ENCODE data around the gene DAB2.
A peak's percentile ranks its signal among the peaks of the same experiment; 100 is the strongest.

The DAB2 gene

DNA sequence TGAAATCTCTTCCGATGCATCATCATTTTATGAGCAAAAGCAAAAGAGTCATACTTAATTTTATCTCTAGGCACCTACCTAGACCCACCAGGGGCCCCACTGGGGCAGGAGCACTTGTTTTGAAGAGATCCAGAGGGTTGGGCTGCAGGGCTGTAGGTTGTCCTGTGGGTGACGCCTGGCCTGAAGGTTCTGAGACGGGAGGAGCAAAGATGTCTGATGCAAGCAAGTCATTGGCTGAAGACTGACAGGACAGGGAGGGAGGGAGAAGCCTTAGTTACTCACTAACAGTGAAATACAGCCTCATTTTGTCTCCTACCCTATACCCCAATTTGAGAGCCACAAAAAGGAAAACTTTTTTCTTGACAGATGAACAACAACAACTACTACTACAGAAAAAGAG lies 43.4 kb downstream of the DAB2 start:
- DNase-seq (ENCODE audit: low spot score): no peak

DNA sequence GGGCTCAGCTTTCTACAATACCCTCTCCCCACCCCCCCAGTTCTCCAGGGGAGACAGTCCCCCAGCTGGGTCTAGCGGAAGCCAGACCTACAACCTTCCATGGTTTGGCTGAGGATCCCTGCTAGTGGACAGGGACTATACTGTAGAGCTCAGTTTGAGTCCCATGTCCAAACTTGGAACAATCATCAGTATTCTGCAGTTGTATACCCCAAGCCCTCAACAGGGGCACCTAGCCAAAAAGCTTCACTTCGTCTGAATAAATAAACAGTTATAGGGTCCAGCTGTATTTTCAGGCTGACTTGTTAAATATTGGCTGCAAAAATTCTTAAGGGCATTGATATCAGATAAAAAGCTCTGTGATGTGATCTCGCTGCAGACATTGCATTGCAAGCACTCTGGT lies 45.1 kb downstream of the DAB2 start:
- no peak for DNase-seq (ENCODE audit: low spot score)

DNA sequence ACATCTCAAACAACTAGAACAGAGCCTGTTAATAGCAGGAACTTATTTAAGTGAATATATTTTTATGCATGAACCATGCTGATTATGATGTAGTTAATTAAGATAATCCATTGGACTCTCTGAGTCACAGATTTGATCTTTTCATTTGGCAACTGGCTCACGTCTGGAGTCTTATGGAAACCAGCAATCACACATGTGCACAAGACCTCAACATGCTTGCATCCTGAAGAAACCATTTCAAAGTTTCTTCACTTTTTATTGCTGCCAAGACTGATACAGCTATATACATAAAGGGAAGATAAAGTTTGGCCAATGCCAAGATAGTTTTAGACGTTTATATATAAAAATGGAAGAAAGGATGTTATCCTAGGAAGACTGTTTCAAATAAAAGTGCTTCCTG lies 47.2 kb downstream of the DAB2 start:
- no peak for DNase-seq (ENCODE audit: low spot score)

DNA sequence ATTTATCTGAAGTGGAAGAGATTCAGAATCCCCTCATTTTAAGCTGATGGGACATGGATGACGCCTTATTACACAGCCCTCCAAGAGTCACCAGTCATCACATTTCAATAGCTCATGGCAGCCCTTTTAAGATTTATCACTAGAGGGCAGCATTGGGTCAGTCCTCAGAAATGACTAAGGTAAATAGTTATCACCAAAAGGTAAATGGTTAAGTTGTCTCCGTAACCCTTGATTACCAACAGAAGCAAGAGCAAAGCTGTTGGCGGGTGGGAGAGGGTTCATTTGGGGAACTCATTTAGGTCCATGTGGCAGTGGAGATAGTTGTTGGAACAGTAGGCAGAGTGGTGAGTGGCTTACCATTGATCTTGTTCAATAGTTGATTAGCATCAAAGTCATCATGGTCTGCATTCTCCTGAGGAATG lies 48.5 kb downstream of the DAB2 start:
- peak; percentile 58 for DNase-seq (ENCODE audit: low spot score)

DNA sequence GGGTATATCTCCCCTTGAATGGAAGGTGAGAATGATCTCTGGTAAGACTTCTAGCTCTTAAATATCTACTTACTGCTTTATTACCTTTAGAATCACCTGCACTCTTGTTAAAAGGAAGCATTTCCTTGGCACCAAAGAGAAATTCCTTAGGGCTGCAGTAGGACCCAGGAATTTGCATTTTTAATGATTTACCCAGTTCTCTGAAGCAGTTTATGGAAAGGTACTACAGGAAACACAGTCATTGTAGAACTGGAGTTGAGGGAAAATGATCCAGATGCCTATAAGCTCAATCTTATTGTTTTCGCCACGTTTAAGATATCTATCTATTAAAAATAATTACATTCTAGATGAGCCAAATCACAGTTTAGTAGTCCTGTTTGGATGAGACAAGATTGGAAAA lies 51.0 kb downstream of the DAB2 start:
- no peak for DNase-seq (ENCODE audit: low spot score)

DNA sequence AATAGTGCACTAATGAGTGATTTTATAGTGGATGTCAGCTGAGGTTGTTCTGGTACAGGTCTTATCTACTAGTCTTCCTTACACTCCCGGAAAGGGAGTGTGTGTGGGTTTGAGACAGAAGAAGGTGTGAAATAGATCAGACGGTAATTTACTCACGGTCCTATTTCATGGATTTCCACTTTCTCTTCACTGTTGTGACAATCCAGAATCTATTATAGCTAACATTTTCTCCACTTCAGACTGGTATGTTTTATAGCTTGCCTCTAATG lies 53.5 kb downstream of the DAB2 start:
- no peak for DNase-seq (ENCODE audit: low spot score)

DNA sequence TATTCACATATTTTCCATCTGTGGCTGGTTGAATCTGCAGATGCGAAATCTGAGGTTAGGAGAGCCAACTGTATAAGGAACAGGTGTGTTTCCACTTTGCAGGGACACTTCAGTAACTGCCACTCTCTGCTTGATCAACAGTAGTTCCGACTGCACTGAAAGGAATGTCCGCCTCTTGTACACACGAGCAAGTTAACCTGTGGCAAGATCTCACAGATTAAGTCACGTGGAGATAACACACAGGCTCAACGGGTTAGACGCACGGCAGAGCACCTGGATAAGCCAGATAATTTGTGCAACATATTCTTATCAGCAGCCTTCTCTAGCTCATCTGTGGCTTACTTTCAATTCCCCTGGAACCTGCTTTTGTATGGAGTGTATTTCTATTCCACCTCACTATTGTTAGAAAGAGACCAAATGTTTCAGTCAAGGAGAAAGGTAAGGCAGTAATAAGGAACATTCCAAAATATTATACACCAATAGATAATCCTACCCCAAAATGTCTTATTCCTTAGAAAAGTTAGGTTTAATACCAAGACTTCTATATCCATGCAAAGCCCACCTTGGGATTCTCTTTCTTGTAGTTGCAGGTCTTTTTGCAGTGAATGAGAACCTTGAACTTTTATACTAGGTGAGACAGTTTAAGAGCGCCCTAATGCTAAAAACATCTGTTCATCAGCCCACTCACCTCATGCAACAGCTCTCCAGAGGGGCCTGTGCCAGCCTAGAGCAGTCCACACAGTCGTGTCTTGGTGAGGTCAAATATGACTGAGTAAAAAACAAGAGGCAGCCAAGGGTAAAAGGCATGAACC lies 54.0 kb downstream of the DAB2 start:
- no peak for DNase-seq (ENCODE audit: low spot score)

DNA sequence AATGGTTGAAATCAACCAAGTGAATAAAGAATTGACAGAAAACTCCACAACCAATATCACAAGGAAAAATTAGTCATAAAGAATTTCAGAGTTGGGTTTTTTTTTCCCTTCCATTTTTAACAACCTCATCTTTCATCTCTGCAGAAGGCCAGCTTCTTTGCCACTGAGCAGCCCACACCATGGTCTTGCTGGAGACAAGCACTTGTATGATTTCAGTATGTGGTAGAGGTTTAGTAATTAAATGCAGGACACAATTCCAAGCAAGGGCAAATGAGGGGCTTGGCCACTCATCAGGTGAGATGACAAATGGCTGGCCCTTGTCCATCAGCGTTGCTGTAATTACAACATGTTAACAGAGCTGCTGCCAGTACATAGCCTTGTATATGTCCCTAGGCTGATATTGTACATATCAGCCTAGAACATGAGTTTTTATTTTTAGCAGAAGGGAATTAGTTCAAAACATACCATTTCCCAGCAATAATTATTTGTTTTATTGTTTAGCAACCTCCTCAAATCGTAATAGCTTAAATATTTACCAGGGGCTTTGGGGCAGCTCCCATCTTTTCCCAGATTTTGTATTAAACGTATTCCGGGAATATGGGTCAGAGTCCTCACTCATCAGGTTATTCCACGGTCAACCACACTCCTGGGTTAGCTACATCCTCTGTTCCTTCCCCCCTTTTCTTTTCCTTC lies 55.5 kb downstream of the DAB2 start:
- DNase-seq (ENCODE audit: low spot score): no peak

DNA sequence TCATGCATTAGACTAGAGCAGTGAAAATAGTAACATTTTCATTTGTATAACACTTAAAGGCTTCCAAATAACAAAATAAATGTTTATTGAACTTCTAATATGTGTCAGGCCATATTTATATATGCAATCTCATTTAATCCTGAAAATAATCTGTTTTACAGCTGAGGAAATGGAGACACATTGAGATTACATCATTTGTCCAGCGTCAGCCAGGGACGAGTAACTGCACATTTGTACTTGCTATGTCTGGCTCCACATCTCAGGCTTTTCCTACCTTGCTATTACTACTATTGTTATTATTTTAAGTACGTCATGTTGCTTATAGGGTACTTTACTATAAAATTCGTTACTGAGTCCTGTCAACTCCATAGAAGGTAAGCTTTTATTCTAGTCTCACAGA lies 56.7 kb downstream of the DAB2 start:
- no peak for DNase-seq (ENCODE audit: low spot score)

DNA sequence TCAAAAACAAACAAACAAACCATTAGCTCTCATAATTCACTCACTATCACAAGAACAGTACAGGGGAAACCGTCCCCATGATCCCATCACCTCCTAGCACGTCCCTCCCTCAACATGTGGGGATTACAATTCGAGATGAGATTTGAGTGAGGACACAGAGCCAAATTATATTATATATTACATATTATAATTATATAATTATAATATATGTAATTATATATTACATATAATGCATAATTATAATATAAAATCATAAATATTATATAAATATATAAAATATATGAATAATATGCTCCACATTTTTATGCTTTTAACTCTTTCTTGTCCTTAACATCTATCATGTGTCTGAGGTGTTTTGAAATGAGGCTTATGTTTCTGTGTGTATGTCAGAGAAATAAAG lies 57.1 kb downstream of the DAB2 start:
- no peak for DNase-seq (ENCODE audit: low spot score)

DNA sequence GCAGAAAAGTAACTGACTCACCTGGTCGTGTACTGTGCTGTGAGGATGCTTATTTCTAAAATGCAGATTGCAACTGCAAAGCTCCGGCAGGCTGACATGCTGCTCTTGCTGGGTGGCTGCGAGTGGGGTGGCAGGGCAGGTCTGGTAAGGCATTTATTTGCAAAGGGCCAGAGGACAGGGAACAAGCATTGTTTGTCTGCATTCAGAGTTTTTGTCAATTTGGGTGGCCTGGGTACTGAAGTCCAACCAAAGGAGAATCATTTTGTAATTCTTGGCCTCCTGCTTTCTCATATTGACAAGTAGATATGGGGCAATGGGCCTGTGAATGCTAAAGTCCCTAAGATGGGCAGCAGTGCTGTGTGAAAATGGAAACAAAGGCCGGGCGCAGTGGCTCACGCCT lies 60.4 kb downstream of the DAB2 start, which contains the start of gene C9:
Gene C9, minus strand, starts transcription at position 129 of the 400 bp plus-strand sequence. Its CDS starts 31 bp downstream, at position 98.
- no peak for DNase-seq (ENCODE audit: low spot score)

DNA sequence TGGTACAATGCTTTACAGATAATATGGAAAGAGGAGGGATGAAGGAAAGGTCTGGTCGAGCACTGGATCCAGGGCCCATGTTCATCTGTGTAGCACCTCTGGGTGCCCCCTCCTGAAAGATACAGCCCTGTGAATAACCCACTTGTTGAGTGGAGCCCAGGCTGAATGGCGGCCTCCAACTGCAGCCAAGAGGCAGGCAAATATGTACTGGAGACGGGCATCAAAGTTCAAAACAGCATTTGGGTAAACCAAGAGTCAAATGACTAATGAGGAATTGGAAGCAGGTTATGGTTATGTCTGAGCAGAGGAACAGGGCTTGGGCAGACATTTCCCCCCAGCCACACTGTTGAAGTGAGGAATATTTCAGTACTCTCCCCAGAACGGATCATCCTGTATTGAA lies 61.6 kb downstream of the DAB2 start:
- DNase-seq (ENCODE audit: low spot score): no peak

DNA sequence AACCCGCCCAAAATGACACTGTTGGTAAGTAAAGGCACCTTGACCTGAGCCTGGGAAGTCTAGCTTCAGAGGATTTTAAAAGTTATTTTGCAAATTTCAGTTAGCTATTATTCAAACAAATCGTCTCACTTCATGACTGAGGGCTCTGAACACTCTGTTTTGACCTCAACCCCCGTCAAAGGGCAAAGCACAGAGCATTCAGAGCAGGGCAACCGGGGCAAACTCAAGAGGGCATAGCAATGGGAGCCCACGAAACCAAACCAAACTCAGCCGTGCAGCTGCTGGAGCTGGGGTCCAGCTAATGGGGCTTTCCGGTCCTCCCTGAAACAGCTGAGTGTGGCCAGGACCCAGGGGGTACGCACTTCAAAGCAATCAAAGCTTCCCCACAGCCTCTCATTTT lies 62.1 kb downstream of the DAB2 start:
- no peak for DNase-seq (ENCODE audit: low spot score)

DNA sequence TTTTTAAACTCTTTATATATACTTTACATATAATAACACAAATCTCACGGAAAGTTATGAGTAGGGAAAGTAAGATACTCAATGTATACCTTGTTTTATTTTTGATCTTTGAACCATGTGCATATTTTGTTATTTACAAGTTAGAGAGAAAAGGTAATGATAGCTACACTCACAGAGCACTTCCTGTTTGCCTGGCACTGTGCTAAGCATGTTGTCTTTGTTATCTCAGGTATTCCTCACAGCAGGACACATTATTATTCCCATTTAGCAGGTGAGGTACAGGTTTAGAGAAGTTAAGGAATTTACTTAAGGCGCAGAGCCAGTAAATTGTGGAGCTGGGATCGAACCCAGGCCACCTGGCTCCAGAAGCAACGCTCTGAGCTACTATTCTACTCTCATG lies 63.5 kb downstream of the DAB2 start:
- DNase-seq (ENCODE audit: low spot score): no peak

DNA sequence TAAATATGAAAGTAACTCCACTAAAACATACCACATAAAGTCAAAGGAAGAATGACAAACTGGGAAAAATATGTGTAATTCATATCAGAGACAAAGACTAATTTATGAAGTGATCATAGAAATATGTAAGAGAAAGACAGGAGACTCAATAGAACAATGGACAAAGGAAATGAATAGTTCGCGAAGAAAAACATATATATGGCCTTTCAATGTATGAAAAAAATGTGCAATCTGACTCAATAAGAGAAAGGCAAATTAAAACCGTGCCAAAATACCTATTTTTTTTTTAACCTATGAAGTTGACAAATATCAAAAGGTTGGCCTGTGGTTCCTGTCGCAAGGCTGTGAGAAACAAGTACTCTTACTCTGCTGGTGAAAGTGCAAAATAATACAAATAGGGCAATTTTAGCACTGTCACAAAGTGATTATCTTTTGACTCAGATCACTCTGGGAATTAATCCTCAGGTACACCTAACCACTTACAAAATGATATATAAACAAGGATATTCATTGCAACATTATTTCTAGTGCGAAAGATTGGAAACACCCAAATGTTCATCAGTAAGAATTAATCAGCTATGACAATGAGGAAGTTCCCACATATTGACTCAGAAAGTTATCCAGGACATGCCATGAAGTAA lies 64.2 kb downstream of the DAB2 start:
- DNase-seq (ENCODE audit: low spot score): no peak

DNA sequence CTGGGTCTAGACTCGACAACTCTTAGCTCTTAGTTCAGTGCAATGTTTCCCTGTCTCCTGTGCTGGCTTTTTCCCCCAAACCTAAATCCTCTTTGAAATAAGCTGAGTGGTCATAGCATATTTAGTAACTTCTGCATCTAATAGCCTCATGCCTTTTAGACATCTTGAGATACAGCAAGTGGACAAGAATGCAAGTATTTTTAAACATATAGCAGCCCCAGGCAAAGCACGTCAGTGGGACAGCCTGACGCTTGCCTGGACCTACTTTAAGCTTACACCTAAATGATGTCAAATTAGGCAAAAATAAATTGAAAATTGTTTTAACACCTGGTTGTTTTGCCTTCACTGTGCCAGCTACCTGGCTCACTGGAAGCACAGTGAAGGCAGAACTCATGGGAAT lies 68.5 kb downstream of the DAB2 start:
- DNase-seq (ENCODE audit: low spot score): no peak

DNA sequence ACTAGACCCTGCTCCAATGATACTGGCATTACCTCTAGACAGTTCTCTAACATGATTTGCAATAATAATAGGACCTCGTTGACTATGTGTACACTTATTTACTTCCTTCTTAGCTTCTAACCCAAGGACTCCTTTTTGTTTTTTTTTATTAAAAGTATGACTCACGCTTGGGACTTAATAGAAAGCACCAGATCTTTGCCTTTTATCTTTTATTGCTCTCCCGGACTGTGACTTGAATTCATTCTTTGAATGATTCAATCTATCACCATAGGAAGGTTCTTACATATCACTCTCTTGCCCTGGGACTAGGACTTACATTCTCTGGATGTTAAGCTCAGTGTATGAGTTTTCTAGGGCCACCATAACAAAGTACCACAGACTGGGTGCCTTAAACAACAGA lies 69.5 kb downstream of the DAB2 start:
- DNase-seq (ENCODE audit: low spot score): no peak

DNA sequence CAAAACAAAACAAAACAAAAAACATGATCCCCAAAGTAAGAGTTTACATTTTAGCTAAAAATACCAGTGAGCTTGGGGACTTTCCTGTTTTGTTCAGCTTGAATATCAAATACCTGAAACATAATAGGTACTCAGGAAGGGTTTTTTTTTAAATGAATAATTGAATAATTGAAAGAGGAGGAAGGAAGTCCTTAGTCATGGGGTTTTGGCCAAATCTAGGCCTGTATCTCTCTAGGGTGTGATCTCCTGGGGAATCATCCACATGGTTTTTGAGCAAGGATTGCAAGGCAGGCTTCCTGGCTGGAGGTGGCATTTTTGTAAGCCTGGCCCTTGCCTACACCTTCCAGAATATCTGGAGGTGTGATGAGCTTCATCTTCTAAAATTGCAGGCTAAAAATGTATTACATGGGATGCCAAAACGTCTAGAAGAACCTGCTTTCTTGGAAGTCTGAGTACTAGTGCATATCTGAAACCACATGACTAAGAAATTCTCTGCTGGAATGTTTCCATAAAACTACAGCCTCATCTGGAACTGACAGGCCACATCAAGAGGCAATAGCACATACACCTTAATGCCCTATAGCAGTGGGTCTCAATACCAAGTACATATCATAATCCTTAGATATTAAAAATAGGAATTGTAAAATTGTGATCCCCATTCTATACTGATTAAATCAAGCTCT lies 70.9 kb downstream of the DAB2 start:
- no peak for DNase-seq (ENCODE audit: low spot score)

DNA sequence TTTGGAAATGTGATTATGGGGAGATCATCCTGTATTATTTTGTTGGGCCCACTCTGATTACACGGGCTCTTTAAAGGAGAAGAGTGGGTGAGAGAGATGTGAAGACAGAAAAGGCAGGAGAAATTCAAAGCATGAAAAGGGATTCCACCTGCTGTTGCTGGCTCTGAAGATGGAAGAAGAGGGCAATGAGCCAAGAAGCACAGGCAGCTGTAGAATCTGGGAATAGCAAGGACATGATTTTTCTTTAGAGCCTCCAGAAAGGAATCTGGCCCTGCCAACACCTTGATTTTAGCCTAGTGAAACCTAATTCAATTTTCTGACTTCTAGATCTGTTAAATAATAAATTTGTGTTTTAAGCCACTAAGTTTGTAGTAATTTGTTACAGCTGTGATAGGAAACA lies 71.8 kb downstream of the DAB2 start:
- DNase-seq (ENCODE audit: low spot score): no peak

DNA sequence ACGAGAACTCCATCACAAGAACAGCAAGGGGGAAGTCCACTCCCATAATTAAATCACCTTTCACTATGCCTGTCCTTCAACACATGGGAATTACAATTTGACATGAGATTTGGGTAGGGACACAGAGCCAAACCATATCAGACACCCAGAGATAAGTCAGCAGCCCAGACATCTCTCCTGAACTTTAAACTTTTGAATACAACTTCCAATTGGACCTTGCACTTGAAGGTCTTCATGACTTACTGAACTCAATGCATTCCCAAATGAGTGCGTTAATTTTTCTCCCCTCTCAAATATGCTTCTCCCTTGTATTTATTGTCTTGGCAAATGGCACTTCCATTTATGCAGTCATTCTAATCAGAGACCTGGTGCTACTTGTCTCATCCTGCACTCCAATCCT lies 72.6 kb downstream of the DAB2 start:
- no peak for DNase-seq (ENCODE audit: low spot score)

DNA sequence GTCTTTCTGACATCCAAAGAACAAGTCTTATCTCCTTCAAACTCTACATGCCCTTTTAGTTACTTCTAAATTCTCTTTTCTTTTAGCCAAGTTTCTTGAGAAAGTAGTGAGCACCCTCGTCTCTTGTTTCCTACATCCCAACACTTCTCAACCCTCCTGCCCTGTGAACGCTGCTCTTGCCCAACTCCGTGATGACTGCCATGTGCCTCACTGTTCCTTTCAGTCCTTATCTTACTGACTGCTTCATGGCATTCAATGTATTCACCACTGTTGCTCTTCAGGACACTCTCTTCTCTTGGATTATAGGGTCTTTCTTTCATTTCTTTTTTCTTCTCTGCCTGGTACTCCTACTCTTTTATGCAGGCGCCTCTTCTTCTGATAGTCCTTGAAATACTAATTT lies 75.3 kb downstream of the DAB2 start:
- no peak for DNase-seq (ENCODE audit: low spot score)

DNA sequence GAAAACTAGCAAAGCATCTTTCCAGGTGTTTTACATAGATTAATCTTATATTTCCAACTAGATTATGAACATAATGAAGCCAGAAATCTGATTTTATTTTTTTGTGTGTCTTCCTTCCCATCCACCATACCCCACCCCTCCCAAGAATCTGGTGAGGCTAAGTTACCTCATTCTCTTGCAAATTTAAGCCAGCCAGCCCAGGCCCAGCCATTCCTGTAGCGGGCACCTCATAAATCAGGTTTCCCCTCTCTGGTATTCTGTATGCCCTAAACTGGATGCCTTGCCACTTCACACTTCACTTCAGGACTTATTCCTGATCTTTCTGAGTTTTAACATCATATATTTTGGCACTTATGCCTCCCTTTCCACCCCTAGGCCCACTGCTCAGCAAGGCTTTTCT lies 82.3 kb downstream of the DAB2 start:
- DNase-seq (ENCODE audit: low spot score): no peak

DNA sequence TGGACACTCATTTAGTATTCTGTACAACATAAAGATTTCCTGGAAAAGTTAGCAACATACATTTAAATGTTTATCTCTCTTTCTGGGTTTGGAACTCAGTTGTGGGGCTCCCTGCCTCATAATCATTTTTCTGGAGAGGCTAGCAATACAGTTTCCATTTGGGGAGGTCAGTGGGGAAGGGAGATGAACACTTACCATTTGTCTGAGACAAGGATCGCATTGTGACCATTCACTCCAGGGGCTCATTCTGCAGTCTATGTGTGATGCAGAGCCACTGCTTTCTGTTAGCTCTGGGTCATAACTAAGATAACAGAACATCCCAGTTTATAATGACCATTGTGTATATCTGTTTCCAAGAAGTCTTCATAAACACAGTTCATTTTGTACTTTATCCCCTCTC lies 82.9 kb downstream of the DAB2 start:
- DNase-seq (ENCODE audit: low spot score): no peak

Data from CD4-positive, alpha-beta T cell treated with Interleukin-15 for 4 hours (primary cell).